ENCODE results near the gene GNAS.

Gene GNAS

DNA sequence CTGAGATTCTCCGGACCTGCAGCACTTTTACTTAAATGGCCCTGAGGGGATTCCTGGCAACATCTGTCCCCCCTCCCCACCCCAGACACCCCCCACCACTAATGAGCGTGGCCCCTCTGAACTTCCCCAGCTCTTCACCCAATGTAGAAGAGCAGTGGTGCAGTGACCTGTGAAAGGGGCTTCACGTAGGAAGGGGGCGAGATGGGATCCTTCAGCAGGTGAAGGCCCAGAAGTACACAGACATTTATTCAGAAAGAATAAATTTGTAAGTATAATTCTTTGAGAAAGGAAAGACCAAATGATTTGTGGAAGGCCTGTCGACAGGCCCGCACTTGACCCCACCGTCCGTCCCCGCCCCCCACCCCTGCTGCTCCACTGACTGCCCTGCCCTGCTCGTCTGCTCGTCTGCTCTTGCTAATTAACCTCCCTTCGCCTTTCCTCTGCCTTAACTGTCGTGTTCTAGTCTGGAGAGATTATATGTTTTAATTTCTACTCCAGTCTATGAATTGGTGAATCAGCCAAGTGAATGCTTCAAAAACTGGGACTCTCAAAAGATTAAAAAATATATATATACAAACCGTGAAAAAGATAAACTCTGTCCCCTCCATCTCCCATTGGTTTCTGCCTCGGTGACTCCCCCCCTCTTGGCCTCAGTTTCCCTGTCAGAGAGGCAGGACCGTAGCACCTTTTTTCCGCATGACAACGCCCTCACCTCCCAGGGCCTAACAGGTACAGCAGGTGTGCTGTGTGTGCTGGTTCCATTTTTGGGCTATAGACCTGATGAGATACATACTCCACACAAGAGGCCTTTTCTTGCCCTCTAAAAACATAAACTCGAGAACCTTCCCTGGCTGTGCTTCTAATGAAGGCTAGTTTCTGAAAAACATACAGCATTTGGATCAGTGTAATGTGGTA, 49.2 kb downstream of the GNAS start:
- no peak for DNase-seq

DNA sequence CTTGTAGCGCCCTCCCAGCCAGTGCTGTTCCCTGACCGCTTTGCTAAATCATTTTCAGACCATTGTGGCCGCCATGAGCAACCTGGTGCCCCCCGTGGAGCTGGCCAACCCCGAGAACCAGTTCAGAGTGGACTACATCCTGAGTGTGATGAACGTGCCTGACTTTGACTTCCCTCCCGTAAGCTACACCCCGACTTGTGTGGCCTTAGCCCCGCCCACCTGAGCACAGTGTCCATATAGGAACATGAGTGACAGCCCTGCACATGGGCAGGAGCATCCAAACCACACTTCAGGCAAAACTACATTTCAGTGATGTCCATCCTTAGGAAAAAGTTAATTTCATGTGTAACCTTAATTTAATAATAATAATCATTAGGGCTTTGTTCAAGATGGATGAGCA, 51.1 kb downstream of the GNAS start:
- DNase-seq = no peak

DNA sequence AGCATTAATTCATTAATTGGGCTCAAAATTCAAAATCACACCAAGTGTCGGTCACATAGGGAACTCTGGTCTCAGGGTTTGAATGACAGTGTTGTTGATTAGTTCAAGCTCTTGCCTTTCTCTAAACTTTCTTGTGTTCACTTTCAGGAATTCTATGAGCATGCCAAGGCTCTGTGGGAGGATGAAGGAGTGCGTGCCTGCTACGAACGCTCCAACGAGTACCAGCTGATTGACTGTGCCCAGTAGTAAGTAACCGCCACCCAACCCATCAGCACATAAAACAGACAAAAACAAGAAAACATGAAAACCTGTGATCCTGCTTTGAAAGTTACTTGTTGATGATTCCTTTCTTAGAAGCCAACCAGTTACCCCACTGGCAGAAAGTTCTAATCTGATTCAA, 52.7 kb downstream of the GNAS start:
- DNase-seq = no peak

DNA sequence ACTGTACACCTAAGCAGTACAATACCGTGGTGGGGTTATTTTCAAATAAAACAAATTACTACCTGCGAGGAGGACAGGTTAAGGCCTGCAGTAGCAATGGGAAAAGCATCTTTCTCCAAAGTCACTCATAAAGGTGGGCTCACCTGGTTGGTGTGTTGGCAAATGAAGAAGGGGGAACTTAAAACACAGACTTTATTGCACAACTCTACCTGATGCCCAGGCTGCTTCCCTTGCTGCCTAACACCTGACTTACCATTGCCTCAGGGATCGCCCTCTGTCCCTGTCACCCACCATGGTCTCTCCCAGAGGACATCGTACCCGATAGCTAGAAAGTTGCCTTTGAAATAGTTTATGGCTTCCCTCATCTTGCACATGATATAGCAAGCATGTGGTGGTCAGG, 53.6 kb downstream of the GNAS start:
- DNase-seq = no peak

DNA sequence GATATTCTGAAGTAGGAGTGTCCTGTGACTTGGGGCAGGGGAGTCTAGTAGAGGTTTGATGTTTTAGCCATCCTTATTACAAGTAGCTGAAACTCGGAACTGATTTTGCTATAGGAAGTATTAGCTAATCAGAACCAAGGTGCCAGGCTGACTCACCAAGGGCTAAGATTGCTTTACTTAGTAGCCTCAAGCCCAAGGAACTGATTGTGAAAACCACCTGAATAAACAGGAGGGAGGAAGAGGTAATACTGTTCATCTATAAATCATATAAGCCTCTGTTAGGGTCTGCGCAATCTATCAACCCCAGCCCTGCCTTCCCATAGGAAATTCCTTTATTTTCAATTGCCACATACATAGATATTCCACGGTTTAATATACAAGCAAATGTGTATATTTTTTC, 54.4 kb downstream of the GNAS start:
- DNase-seq = no peak

DNA sequence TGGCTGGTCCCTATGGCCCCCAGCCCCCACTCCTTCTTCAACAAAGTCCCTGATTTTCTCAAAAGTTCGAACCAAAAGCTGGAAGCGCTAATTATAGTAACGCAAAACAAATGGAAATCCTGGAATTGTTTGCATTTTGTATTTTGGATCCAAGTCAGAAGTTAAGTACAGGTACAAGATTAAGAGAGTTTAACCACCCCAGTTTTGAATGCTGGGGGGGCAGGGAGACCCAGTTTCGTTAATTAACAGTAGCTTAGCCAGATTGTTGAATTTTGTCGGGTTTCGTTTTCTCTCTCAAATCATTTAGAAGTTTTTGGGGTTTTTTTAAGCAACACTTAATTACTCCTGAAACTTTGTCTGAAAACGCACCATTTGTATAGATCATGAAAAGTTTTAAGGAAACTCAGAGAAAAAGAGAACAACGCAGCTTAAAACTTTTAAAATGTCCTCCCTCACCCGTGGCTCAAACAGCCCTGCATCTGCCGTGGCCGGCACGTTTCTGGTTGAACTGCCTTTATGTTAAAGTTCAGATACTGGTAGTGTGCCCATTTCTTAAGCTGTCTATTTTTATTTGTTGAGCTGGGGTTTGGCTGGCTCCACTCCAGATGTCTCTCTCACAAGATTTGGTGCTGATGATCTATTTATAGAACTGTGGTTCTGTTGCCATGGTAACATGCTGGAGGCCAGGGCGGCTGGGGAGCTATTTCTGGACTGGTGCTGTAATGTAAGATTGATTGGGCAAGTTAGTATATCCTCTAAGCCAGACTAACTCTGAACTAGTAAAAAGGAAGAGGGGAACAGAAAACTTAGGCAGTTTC, 55.0 kb downstream of the GNAS start:
- no peak for DNase-seq

DNA sequence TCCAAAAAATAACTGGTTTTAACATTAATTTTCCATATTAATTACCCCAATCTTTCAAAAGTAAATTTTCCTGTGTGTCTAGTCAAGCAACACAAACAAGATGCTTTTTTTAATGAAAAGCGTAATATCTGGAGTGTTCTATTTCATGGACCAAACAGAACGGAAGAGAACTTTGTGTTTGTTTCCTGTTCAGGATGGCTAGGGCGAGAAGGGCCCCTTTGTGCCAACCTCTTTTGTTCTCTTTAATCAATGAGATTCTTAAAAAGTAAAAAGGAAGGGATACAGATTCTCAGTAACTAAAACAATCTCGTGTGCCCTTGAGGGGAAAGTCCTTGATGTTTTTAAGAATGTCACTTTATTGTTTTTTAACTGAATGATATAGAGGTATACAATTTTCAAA, 55.7 kb downstream of the GNAS start:
- DNase-seq = no peak

DNA sequence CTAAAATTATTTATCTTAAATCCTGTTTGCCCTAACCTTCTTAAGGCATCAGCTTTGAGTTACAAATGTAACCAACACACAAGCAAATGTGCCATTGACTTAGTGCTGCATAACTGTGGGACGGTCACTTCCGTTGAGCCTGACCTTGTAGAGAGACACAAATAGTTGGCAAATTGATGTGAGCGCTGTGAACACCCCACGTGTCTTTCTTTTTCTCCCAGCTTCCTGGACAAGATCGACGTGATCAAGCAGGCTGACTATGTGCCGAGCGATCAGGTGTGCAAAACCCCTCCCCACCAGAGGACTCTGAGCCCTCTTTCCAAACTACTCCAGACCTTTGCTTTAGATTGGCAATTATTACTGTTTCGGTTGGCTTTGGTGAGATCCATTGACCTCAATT, 56.4 kb downstream of the GNAS start:
- DNase-seq = no peak

DNA sequence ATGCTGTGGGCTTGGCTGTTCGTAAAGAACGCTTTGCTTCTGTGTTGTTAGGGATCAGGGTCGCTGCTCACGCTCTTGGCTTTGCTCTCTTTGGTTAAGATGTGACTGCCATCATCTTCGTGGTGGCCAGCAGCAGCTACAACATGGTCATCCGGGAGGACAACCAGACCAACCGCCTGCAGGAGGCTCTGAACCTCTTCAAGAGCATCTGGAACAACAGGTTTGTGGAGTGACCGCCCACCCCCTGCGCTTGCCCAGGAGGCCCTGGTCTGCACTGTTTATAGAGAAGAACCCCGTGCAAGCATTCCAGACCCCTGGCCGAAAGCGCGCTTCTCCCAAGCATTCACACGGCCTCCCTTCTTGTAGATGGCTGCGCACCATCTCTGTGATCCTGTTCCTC, 57.1 kb downstream of the GNAS start:
- DNase-seq = no peak

DNA sequence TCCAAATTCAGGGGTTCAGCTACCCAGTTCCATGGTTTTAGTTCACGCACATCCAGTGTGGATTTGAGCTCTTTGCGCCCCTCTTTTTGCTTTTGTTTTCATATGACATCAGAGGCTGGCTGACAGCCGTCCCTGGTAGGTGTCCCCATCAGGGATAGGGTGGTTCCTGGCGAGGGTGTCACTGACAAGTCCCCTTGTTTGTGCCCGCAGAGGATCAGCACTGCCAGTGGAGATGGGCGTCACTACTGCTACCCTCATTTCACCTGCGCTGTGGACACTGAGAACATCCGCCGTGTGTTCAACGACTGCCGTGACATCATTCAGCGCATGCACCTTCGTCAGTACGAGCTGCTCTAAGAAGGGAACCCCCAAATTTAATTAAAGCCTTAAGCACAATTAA, 58.0 kb downstream of the GNAS start:
- DNase-seq = no peak

DNA sequence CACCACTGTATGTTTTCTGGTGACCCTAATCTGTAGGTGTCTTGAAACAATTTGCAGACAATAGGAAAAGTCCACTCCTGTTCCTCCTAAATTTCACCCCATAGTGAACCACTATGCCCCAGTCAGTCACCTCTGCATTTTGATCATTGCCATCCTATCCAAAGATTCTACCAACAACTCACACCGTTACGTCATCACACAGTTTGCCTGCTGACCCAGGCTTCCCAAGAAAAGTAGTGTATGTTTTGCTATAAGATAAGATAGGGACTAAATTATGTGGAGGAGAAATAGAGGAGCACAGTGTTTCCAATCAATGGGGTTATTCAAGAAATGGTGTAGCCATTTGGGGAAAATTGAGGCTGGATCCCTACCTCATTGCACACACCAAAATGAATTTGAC, 58.8 kb downstream of the GNAS start:
- no peak for DNase-seq

DNA sequence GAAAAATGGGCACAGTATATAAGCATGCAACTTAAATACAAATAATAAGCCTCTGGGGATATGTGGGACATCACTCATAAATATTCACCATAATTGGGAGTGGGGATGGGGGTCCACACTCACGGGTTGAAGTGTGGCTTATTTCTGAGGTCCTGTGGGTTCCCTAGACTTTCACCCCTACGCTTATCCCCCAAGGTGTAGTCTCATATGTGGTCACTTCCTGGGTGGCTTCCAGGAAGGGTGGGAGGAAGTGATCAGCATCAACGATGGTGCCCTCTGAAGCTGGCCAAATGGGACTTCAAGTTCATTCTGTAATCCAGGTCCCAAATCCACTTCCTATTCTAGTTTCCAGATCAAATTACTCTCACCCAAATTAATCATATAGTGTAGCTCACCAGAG, 59.5 kb downstream of the GNAS start:
- DNase-seq = no peak

DNA sequence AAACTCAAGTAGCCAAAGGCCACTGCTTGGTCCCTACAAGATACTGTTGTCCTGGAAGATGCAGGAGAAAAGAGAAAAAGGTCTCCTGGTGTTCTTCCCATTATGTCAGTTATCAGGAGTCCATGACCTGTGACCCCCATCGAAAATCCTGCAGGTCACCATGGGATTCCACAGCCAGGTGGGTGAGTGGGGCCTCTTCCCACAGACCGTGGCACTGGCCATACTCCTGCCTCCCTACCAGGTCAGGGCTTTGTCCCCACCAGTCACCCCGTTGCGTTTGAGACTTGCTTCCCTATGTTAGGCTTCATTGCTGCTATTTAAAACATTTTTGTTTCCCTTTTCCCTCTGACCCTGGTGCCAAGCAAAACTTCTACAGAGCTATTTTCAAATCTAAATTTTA, 60.6 kb downstream of the GNAS start:
- no peak for DNase-seq

DNA sequence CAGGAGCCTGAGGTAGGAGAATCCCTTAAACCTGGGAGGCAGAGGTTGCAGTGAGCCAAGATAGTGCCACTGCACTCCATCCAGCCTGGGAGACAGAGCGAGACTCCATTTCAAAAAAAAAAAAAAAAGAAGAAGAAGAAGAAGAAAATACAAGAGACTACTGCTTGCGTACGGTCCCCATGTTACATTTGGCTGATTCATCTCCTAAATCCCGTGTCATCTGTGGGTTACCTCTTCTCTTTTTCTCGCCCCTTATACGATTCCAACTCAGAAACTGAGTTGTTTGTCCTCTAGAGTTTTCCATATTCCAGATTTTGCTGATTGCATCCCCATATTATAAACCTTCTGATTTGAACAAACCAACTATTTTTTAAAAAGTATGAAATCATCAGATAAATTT, 66.1 kb downstream of the GNAS start:
- no peak for DNase-seq

DNA sequence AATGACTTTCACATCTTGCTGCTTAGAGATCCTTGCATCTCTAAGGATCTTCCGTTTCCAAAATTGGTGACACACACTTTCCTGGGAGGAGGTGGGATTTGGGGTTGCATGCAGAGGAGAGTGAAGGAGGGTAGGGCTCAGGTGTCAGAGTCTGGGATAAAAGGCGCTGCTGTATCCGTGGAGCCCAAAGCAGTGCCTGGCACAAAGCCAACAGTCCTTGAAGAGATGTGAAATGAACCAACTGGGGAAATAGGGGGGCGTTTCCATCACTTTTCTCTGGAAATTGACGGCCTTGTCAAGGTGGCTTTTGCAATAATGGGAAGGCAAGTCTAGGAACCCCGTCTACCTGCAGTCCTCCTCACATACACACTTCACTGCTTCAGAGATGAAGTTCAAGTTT, 69.0 kb downstream of the GNAS start:
- DNase-seq = no peak

DNA sequence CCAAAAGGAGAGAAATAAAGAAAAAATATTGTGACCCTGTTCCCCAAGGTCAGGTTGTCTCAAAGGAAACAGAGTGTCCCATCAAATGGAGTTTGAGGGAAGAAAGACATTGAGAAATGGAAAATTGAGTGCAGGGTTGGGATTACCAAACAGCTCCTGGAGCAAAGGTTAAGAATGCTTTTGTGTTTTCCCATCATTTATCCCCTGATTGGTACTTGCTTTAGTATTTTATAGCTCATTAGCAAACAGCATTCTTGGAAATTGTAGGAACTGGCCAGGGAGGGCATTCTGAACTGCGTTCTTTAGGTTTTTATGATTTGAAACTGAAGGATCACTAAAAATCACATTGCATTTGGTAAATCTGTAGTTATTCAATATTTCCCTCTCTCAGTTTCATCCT, 69.5 kb downstream of the GNAS start:
- DNase-seq = no peak

DNA sequence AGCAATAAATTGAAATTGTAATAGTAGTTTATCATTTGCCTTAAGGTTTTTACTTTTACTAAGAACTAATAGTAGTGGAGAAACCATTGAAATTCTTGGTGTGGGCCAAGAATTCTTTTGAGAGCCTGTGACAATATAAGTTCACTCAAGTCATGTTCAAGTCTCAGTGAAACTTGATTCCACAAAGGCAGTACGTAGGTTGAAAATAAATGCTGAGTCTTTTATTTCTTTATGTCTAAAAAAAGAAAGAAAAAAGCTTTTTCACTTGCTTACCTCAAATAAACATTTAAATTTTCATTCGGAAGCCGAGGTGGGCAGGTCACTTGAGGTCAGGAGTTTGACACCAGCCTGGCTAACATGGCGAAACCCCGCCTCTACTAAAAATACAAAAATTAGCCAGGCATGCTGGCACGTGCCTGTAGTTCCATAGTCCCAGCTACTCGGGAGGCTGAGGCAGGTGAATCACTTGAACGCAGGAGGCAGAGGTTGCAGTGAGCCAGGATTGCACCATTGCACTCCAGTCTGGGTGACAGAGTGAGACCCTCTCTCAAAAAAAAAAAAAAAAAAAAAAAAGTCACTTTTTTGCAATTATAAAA, 70.7 kb downstream of the GNAS start:
- DNase-seq = no peak

DNA sequence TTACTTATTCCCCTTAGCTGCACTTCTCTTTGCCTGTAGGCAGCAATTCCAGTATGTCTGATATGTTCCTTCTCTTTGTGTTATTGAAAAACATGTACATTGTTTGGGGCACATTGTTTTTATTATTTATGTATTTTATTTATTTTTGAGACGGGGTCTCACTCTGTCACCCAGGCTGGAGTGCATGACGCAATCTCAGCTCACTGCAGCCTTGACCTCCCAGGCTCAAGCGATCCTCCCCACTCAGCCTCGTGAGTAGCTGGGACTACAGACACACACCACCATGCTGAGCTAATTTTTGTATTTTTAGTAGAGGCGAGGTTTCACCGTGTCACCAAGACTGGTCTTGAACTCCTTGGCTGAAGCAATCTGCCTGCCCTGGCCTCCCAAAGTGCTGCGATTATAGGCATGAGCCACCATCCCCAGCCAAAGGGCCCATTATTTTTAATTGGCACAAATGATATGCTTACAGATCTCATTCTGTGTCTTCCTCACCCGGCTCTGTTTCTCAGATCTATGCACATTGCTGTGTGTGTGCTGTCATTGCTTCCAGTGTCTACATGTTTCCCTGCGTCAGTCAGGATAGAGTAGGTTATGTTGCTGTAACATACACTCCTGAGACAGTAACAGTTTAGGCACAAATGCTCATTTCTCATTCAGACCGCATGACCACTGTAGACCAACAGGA, 74.4 kb downstream of the GNAS start:
- DNase-seq = no peak

DNA sequence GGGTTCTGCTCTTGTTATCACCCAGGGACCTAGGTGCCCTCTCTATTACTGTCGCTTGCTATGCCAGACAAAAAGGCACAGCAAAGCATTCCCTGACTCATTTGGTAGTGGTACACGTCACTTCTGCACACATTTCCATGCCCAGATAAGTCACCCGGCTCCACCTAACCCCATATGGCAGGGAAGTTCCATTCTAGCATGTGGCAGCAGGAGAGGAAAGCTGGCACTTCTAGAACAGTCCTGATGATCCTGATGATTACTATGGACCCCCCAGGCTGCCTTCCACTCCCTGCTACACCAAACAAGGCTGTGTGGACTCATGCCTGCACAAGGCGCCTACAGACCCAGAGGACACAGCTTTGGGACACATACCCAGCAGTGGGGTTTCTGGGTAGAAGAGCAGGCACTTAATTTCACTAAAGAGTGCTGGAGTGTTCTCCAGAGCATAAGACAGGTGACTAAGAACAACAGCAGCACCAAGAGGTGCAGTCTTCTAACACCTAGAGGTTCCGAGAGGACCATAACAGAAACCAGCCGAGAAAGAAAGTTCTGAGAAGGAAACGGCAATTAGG, 75.1 kb downstream of the GNAS start:
- no peak for DNase-seq

DNA sequence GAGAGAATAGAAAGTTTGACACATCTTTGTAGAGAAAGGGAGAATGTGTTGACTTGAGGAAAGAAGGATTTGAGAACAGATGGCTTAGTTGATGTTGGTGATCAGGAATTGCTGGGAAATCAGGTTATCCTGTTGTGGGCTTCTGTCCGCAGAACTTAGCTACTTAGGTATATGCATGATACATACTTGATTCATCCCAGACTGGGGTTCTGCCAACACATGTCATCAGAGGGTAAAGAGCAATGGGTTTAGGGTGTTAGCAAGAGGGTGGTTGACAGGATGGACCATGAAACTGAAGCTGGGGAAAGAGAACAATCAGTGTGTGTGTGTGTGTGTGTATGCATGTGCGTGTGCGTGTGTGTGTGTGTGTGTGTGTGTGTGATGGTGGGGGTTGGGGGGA, 78.0 kb downstream of the GNAS start:
- no peak for DNase-seq

DNA sequence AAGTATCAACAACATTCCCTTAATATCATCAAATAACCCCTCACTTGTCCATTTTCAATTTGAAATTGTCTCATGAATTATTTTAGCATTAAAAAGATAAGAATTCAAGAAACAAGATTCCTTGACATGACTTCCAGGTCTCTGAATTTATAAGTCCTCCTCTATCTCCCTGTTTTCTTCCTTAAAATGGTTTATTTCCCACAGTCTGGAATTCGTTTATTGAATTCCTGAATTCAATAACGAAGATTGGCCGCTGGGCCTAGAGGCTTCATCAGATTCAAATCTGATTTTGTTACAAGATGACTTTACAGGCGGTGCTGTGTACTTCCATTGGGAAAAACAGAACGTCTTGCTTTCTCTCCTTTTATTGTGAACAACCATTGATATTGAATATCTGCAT, 79.7 kb downstream of the GNAS start:
- no peak for DNase-seq

DNA sequence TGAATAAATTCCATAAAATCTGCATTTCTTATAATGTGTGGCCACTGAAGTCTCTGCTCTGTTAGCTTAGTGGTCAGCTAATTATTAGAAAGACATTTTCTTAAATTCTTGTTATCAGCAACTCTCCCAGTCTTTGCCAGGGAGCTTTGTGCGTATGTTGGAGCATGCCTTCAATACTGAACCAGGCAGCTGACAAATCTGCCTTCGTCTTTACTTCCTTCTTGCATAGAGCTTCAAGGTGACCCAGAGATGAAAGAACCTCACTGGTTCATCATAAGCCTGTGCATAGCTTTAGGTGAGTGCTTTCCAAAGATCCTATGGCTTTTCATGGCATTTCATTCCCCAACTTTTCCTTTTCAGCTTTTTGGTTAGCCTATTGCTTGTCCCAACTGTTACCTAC, 85.6 kb downstream of the GNAS start:
- no peak for DNase-seq

DNA sequence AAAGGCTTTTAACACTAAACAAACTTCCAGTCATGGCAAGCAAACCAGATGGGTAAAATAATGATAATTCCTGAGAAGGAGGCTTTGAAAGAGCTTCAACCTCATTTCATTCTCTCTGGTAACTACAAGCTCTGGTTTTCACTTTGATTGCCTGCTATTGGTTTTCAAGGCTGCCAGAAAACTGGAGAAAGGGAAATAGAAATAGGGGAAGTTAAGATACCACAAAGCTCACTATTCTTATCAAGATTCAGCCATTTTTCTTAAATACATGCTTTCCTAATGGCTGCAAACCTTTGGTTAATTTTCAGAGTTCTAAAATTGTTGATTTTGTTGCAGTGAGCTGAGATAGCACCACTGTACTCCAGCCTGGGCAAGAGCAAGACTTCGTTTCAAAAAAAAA, 86.0 kb downstream of the GNAS start:
- no peak for DNase-seq
